Lower lobe of right lung (tissue), 2 donors: ENCODE data around the gene HECTD4. TPM values are rescaled to one million over a fixed set of nuclear protein-coding genes. Genes with fewer than 3 reads are reported as not detected.

Source experiments
- ATAC-seq, 2 donors: fragments of 200-7000 bp; cut with Tn5 transposase; one replicate each; pipeline ENCODE4 v1.9.1; 2020 to 2022; ENCODE audit warnings: mild to moderate bottlenecking in 2 of 2, moderate library complexity in 2 of 2
- DNase-seq: peaks from one replicate; pipeline ENCODE4 v3.0.0-alpha.2; 2020
- H3K27ac ChIP-seq: fragments of 200-600 bp; one replicate; pipeline ENCODE4 v1.8.0; 2022
- H3K27me3 ChIP-seq: fragments of 200-600 bp; one replicate; pipeline ENCODE4 v1.8.0; 2022; ENCODE audit warnings: low read depth
- H3K36me3 ChIP-seq: fragments of 200-600 bp; one replicate; pipeline ENCODE4 v1.8.0; 2022; ENCODE audit warnings: mild to moderate bottlenecking
- H3K4me1 ChIP-seq: fragments of 200-600 bp; one replicate; pipeline ENCODE4 v1.8.0; 2022
- H3K4me3 ChIP-seq: fragments of 200-600 bp; one replicate; pipeline ENCODE4 v1.8.0; 2022; ENCODE audit warnings: mild to moderate bottlenecking
- H3K9me3 ChIP-seq: fragments of 200-600 bp; one replicate; pipeline ENCODE4 v1.8.0; 2022
- CTCF ChIP-seq: fragments of 200-600 bp; IDR thresholded peaks from one replicate; pipeline ENCODE4 v1.8.0; 2022; ENCODE audit warnings: antibody characterized with exemption, mild to moderate bottlenecking
- intact Hi-C: fragments of 100-400 bp; cut with DNase I; formaldehyde crosslinking; loops from one replicate; pipeline ENCODE4 v1.11.0; 2022
- total RNA-seq: library from RNA; stranded (reverse); fragmentation: NEBNext Ultra II Directional; extraction: Animal tissue kit (Norgen Biotek cat#: 25700); gene quantifications from one replicate; pipeline ENCODE4 v1.2.1, GENCODE V29; 2021
- donor health status: DM: no; HTN: yes; CAD: no; lungs with severe emphysema.

HECTD4 gene
- total RNA-seq, 1 donor from 2014 or later: 54.8 TPM

GRCh38 chr12:112192475-112192874 lies 189.8 kb downstream of the HECTD4 start:
- Histone ChIP-seq H3K9me3 (no peaks in the 10 kb centered on the region), H3K4me1 (peaks cover 16% of the 10 kb centered on the region), H3K4me3 (no peak overlapping the region), H3K27ac (no peak overlapping the region), H3K36me3 (peaks cover 80% of the 10 kb centered on the region), H3K27me3 (no peaks in the 10 kb centered on the region)
- DNase-seq (no peak), ATAC-seq (no peak)
- intact Hi-C loops: no loop called here
- TF ChIP-seq CTCF: no peak

GRCh38 chr12:112191840-112192321 lies 190.3 kb downstream of the HECTD4 start:
- H3K9me3 ChIP-seq: no peaks in the 10 kb centered on the region
- no peak for DNase-seq
- H3K4me3 ChIP-seq: no peak overlapping the region
- H3K36me3 ChIP-seq: peaks cover 82% of the 10 kb centered on the region
- H3K4me1 ChIP-seq: peaks cover 16% of the 10 kb centered on the region
- ATAC-seq: no peak
- H3K27ac ChIP-seq: peak overlapping the region; percentile 7
- no peaks in the 10 kb centered on the region for H3K27me3 ChIP-seq
- TF ChIP-seq CTCF: no peak
- intact Hi-C loops: no loop called here

GRCh38 chr12:112191201-112191600 lies 191.0 kb downstream of the HECTD4 start:
- H3K27ac ChIP-seq: peak overlapping the region; percentile 7
- intact Hi-C loops: no loop called here

GRCh38 chr12:112190231-112191025 lies 191.8 kb downstream of the HECTD4 start:
- no peak for TF ChIP-seq CTCF
- intact Hi-C loops: no loop called here
- Histone ChIP-seq H3K9me3 (no peaks in the 10 kb centered on the region), H3K4me1 (peaks cover 16% of the 10 kb centered on the region), H3K36me3 (peaks cover 88% of the 10 kb centered on the region), H3K27ac (peak overlapping the region; percentile 7), H3K4me3 (no peak overlapping the region), H3K27me3 (no peaks in the 10 kb centered on the region)
- peak; percentile 48 to 67 for ATAC-seq
- no peak for DNase-seq

More at GRCh38 chr12:112191201-112191600, 191.0 kb downstream of the HECTD4 start:
- Histone ChIP-seq H3K4me1 (peaks cover 16% of the 10 kb centered on the region), H3K36me3 (peaks cover 88% of the 10 kb centered on the region), H3K27me3 (no peaks in the 10 kb centered on the region), H3K4me3 (no peak overlapping the region), H3K9me3 (no peaks in the 10 kb centered on the region)
- ATAC-seq (no peak), DNase-seq (no peak)
- TF ChIP-seq CTCF: no peak

GRCh38 chr12:112188130-112188830 lies 194.0 kb downstream of the HECTD4 start:
- Histone ChIP-seq H3K27ac (no peak overlapping the region), H3K4me1 (peaks cover 19% of the 10 kb centered on the region), H3K9me3 (no peaks in the 10 kb centered on the region), H3K4me3 (no peak overlapping the region), H3K36me3 (peaks cover 88% of the 10 kb centered on the region), H3K27me3 (no peaks in the 10 kb centered on the region)
- ATAC-seq (no peak), DNase-seq (no peak)
- intact Hi-C loops: no loop called here
- no peak for TF ChIP-seq CTCF
